Activated T-helper 2 cell treated with anti-CD3 and anti-CD28 coated beads, Interferon-gamma antibody, Interleukin-2, Interleukin-4, amounts not matched to agents 10 μg/mL and 5 μg/mL and 100 μg/mL, durations not matched to agents 14 hours and 24 hours and 36 hours (primary cell): ENCODE results near the gene BIRC6. TPM values are rescaled to one million over a fixed set of nuclear protein-coding genes. Genes with fewer than 3 reads are reported as not detected.
"Not testable (repeated sequence)": the region's sequence is repeated elsewhere in the genome, so short reads cannot be mapped to it uniquely, and the experiment has no call there.

Source experiments
- DNase-seq: peaks from one replicate; pipeline ENCODE4 v3.0.0; 2021; ENCODE audit warnings: low spot score
- H3K27ac Mint-ChIP-seq: one replicate; pipeline ENCODE4 v1.8.0; 2021; ENCODE audit warnings: mixed read lengths
- H3K27me3 Mint-ChIP-seq: one replicate; pipeline ENCODE4 v1.8.0; 2021; ENCODE audit warnings: low read depth, mixed read lengths
- H3K36me3 Mint-ChIP-seq: one replicate; pipeline ENCODE4 v1.8.0; 2021; ENCODE audit warnings: low read depth, mixed read lengths
- H3K4me1 Mint-ChIP-seq: one replicate; pipeline ENCODE4 v1.8.0; 2021; ENCODE audit warnings: low read depth, mixed read lengths
- H3K4me3 Mint-ChIP-seq: one replicate; pipeline ENCODE4 v1.8.0; 2021; ENCODE audit warnings: low read depth, mild to moderate bottlenecking, moderate library complexity, mixed read lengths
- H3K9me3 Mint-ChIP-seq: one replicate; pipeline ENCODE4 v1.8.0; 2021; ENCODE audit warnings: mixed read lengths
- intact Hi-C: fragments of 100-400 bp; cut with micrococcal nuclease; formaldehyde crosslinking; loops from one replicate; pipeline ENCODE4 v1.15.1; 2023
- total RNA-seq: library from RNA; stranded (reverse); gene quantifications from 2 replicates; pipeline ENCODE4 v1.2.3, GENCODE V29; 2022

BIRC6 gene
- total RNA-seq, 1 donor from 2014 or later: 111 TPM

DNA sequence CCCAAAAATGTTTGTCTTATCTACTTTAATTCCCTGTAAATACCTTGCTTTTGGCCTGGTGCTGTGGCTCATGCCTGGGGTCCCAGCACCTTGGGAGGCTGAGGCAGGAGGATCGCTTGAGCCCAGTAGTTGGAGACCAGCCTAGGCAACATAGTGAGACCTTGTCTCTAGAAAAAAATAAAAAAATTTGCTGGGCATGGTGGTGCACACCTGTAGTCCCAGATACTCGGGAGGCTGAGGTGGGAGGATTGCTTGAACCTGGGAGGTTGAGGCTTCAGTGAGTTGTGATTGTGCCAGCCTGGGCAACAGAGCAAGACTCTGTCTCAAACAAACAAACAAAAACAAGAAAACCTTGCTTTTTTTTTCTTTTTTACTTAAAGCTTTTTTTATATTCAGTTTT is 6.2 kb downstream of the BIRC6 start:
- H3K36me3 Mint-ChIP-seq: peaks cover 55% of the 10 kb centered on the region

DNA sequence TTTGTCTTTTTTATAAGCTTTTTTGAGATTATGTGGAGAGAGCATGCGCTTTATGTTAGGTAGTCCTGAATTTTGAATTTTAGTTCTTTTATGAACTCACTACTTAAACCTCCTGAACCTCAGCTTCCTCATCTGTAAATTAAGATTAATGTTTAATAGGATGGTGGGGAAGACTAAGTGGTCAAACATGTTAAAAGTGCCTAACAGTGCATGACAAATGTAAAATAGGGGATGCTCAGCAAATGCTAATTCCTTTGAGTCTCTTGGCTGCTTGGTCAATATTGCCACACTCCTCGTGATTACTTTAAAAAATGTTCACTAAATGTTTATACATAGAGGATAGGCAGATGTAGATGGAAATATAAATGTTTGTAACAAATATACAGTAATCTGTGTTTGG is 6.8 kb downstream of the BIRC6 start:
- Mint-ChIP-seq H3K27ac (no peak overlapping the region), H3K4me3 (no peak overlapping the region), H3K9me3 (no peaks in the 10 kb centered on the region), H3K4me1 (peaks cover 46% of the 10 kb centered on the region), H3K36me3 (peaks cover 48% of the 10 kb centered on the region), H3K27me3 (no peaks in the 10 kb centered on the region)
- no peak for DNase-seq
- intact Hi-C loops: no loop called here

More for the DNA sequence above, 6.2 kb downstream of the BIRC6 start:
- H3K27me3 Mint-ChIP-seq, H3K27ac Mint-ChIP-seq, H3K9me3 Mint-ChIP-seq, DNase-seq, H3K4me3 Mint-ChIP-seq, intact Hi-C loops: not testable (repeated sequence)
- H3K4me1 Mint-ChIP-seq: peaks cover 49% of the 10 kb centered on the region

DNA sequence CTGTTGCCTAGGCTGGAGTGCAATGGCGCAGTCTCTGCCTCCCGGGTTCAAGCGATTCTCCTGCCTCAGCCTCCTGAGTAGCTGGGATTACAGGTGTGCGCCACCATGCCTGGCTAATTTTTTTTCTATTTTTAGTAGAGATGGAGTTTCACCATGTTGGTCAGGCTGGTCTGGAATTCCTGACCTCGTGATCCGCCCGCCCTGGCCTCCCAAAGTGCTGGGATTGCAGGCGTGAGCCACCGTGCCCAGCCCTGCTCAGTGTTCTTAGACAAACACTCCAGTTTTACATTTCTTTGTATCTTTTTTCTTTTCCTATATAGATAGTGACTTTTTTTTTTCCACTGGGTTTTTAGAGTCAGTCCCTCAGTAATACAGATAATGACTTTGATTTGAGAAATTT is 7.5 kb downstream of the BIRC6 start:
- intact Hi-C loops: not testable (repeated sequence)
- peak overlapping the region; percentile 15 for H3K27ac Mint-ChIP-seq

DNA sequence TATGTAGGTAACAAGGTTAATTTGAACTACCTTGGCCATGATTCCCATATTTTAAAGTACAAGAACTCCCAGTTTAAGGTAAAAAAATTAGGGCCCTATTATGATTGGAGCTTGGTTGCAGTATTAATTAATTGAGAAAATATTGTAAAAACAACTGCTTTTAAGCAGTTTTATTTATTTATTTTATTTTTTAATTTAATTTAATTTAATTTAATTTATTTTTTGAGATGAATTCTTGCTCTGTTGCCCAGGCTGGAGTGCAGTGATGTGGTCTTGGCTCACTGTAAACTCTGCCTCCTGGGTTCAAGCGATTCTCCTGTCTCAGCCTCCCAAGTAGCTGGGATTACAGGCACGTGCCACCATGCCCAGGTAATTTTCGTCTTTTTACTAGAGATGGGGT is 8.9 kb downstream of the BIRC6 start:
- H3K27ac Mint-ChIP-seq, intact Hi-C loops, H3K4me3 Mint-ChIP-seq, DNase-seq, H3K9me3 Mint-ChIP-seq, H3K27me3 Mint-ChIP-seq: not testable (repeated sequence)
- peaks cover 34% of the 10 kb centered on the region for H3K4me1 Mint-ChIP-seq
- peaks cover 34% of the 10 kb centered on the region for H3K36me3 Mint-ChIP-seq

More for the DNA sequence above, 7.5 kb downstream of the BIRC6 start:
- not testable (repeated sequence) for H3K27me3 Mint-ChIP-seq, H3K4me3 Mint-ChIP-seq, DNase-seq, H3K9me3 Mint-ChIP-seq
- peaks cover 45% of the 10 kb centered on the region for H3K4me1 Mint-ChIP-seq
- H3K36me3 Mint-ChIP-seq: peaks cover 42% of the 10 kb centered on the region

DNA sequence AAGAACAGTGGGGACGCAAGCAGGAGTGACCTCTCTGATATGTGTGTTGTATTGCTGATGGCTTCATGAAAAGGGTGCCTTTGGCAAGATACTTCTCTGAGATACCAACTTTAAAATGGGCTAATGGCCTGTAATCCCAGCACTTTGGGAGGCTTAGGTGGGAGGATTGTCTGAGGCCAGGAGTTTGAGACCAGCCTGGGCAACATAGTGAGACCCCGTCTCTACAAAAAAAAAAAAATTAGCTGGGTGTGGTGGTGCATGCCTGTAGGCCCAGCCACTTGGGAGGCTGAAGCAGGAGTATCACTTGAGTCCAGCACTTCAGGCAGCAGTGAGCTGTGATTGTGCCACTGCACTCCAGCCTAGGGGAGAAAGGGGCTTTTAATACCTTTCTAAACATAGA is 9.8 kb downstream of the BIRC6 start:
- H3K27me3 Mint-ChIP-seq: no peaks in the 10 kb centered on the region
- H3K27ac Mint-ChIP-seq: no peak overlapping the region
- peaks cover 30% of the 10 kb centered on the region for H3K4me1 Mint-ChIP-seq
- H3K9me3 Mint-ChIP-seq: no peaks in the 10 kb centered on the region
- H3K4me3 Mint-ChIP-seq: no peak overlapping the region
- DNase-seq: no peak
- intact Hi-C loops: no loop called here
- peaks cover 30% of the 10 kb centered on the region for H3K36me3 Mint-ChIP-seq

DNA sequence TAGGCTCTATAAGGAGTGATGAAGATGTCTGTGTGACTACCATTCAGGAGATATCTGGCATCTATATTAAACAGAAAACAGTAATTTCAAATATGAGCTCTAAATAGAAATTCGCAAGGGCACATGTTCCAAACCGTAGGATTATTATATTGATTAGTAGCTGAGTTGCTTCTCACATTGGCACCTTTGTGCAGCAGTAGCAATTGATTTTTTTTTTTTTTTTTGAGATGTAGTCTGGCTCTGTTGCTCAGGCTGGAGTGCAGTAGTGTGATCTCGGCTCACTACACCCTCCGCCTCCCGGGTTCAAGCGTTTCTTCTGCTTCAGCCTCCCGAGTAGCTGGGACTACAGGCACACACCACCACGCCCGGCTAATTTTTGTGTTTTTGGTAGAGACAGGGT is 12.4 kb downstream of the BIRC6 start:
- H3K27ac Mint-ChIP-seq: no peak overlapping the region
- no peaks in the 10 kb centered on the region for H3K27me3 Mint-ChIP-seq
- H3K9me3 Mint-ChIP-seq: no peaks in the 10 kb centered on the region
- no peak overlapping the region for H3K4me3 Mint-ChIP-seq
- intact Hi-C loops: no loop called here
- DNase-seq: no peak
- peaks cover 32% of the 10 kb centered on the region for H3K36me3 Mint-ChIP-seq
- peaks cover 27% of the 10 kb centered on the region for H3K4me1 Mint-ChIP-seq

DNA sequence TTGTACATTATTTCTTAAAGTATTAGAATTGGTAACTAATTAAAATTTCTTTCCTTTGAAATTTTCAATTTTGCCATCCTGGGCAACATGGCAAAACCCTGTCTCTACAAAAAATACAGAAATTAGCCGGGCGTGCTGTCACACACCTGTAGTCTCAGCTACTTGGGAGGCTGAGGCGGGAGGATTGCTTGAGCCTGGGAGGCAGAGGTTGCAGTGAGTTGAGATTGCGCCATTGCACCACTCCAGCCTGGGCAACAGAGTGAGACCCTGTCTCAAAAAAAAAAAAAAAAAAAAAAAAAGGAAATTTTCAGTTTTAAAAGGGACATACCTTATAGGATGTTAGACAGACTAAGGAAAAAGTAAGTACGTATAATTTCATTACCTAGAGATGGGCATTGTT is 14.1 kb downstream of the BIRC6 start:
- H3K36me3 Mint-ChIP-seq: peaks cover 26% of the 10 kb centered on the region
- DNase-seq, intact Hi-C loops, H3K27ac Mint-ChIP-seq, H3K9me3 Mint-ChIP-seq, H3K27me3 Mint-ChIP-seq, H3K4me3 Mint-ChIP-seq: not testable (repeated sequence)
- peaks cover 29% of the 10 kb centered on the region for H3K4me1 Mint-ChIP-seq

DNA sequence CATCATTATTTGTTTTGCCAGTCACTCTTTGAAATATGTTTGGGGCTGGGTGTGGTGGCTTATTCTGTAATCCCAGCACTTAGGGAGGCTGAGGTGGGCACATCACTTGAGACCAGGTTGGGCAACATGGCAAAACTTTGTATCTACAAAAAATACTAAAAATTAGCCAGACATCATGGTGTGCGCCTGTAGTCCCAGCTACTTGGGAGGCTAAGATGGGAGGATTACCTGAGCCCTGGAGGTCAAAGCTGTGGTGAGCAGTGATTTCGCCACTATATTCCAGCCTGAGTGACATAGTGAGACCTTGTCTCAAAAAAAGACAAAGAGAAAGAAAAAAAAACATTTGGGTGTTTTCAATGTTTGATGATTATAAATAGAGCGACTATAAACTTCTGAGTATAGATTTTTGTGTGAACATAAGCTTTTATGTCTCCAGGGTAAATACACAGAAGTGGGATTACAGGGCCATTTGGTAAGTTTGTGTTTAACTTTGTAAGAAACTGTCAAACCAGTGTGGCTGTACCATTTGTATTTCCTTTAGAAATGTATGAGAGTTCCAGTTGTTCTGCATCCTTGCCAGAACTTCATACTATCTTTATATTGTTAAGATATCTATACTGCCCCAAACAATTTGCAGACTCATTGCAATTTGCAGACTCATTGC is 15.8 kb downstream of the BIRC6 start:
- Mint-ChIP-seq H3K27me3 (no peaks in the 10 kb centered on the region), H3K36me3 (peaks cover 20% of the 10 kb centered on the region), H3K9me3 (no peaks in the 10 kb centered on the region), H3K4me1 (peaks cover 34% of the 10 kb centered on the region), H3K27ac (no peak overlapping the region), H3K4me3 (no peak overlapping the region)
- no peak for DNase-seq
- intact Hi-C loops: no loop called here

DNA sequence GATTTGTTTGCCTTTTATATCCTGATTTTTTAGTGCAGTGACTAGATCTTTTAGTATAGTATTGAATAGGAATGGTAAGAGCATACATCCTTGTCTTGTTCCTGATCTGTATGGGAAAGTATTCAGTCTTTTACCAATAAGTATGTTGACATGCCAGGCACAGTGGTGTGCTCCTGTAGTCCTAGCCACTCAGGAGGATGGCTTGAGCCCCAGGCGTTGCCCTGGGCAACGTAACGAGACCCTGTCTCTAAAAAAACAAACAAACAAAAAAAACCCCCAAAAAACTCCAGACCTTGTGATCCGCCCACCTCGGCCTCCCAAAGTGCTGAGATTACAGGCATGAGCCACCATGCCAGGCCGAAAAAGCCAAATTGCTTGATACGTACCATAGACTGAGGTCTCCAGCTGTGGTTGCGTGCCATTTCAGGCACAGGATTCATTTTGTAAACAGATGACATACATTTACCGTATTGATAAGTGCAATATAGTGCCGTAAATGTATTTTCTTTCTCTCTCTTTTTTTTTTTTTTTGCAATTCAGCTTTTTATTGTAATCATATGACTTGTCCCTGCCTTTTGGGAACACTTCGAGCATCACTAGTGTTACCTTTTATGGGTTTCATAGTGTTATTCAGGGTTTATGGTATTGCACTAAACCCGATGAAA is 18.5 kb downstream of the BIRC6 start:
- no peak for DNase-seq
- Mint-ChIP-seq H3K4me3 (no peak overlapping the region), H3K27me3 (no peaks in the 10 kb centered on the region), H3K4me1 (peaks cover 26% of the 10 kb centered on the region), H3K27ac (peak overlapping the region; percentile 33), H3K9me3 (no peaks in the 10 kb centered on the region), H3K36me3 (peaks cover 23% of the 10 kb centered on the region)
- intact Hi-C loops: no loop called here

DNA sequence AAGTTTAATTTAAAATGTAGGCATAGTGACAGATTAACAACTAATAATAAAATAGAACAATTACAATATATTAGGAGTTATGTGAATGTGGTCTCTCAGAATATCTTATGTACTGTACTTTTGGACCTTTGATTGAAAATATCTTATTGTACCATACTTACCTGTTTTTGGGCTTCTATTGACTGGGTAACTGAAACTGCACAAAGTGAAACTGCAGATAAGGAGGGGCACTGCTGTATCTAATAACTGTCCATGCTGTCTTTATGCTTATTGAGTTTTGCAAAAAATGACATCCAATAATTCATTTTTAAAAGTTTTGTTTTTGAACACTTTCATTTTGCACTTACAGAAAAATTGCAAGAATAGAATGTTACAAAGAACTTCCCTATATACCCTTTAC is 19.9 kb downstream of the BIRC6 start:
- Mint-ChIP-seq H3K36me3 (peaks cover 22% of the 10 kb centered on the region), H3K9me3 (no peaks in the 10 kb centered on the region), H3K4me1 (peaks cover 26% of the 10 kb centered on the region), H3K27ac (no peak overlapping the region), H3K4me3 (no peak overlapping the region), H3K27me3 (no peaks in the 10 kb centered on the region)
- intact Hi-C loops: no loop called here
- DNase-seq: no peak

DNA sequence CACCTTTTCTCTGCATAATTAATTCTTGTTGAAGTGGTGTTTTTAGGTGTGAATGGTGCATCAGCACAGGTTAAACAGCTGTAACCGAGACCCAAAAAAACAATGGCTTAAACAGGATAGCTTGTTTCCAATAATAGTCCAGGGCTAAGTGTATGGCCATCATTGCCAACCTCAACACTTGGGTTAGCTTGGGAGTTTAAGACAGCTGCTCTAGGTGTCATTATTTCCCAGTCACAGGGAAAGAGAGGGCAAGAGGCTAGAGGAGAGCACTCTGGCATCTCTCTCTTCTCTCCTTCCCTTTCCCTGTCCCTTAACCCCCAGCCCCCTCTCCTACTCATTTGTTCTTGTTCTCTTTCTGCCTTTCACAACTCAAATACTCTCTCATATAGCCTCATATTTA is 21.1 kb downstream of the BIRC6 start:
- Mint-ChIP-seq H3K27me3 (no peaks in the 10 kb centered on the region), H3K4me3 (no peak overlapping the region), H3K36me3 (peaks cover 22% of the 10 kb centered on the region), H3K9me3 (no peaks in the 10 kb centered on the region), H3K4me1 (peaks cover 26% of the 10 kb centered on the region), H3K27ac (no peak overlapping the region)
- intact Hi-C loops: no loop called here
- DNase-seq: no peak

DNA sequence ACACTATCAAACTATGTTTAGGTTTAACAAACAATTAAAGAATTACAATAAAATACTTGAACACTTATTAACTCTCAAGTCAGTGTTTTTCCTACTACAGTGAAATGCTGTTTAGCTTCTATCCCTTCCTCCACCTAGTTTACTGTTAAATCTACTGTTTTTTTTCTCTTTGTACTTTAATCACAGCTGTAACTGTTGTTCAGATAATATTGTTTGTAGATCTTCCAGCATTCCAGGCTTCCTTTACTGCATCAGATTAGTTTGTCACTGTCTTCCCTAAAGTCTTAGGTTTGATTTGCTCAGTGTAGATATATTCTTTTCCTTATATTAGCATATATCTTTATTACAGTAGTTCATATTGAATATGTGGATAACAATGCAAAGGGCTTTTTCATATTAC is 22.5 kb downstream of the BIRC6 start:
- Mint-ChIP-seq H3K27ac (no peak overlapping the region), H3K27me3 (no peaks in the 10 kb centered on the region), H3K9me3 (no peaks in the 10 kb centered on the region), H3K4me3 (no peak overlapping the region), H3K4me1 (peaks cover 18% of the 10 kb centered on the region), H3K36me3 (peaks cover 12% of the 10 kb centered on the region)
- no peak for DNase-seq
- intact Hi-C loops: no loop called here

DNA sequence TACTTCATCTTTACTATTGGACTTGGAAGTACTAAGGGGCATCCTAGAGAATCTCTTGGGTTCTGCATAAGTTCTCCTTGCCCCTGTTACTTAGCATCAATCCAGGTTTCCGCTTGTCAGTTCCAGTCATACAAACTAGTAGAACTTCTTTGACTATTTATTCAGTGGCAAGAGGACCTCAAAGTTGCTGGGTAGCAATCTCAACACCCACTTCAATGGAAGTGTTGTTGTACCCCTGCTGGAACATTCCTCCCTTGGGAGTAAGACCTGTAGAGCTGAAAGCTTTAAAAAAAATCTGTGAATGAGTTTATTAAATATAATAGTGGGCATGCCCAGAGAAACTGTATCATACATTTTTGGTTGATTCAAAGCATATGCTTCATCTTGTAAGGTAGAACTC is 27.0 kb downstream of the BIRC6 start:
- H3K9me3 Mint-ChIP-seq: no peaks in the 10 kb centered on the region
- no peaks in the 10 kb centered on the region for H3K27me3 Mint-ChIP-seq
- H3K4me3 Mint-ChIP-seq: no peak overlapping the region
- intact Hi-C loops: no loop called here
- H3K27ac Mint-ChIP-seq: no peak overlapping the region
- no peak for DNase-seq
- H3K4me1 Mint-ChIP-seq: peaks cover 6% of the 10 kb centered on the region
- H3K36me3 Mint-ChIP-seq: peaks cover 43% of the 10 kb centered on the region
